HG02943 (cell line): ENCODE results near the gene SAP25.
"Not testable (repeated sequence)": the region's sequence is repeated elsewhere in the genome, so short reads cannot be mapped to it uniquely, and the experiment has no call there.

ENCODE experiments used
- ATAC-seq: cut with Tn5 transposase; IDR thresholded peaks from one replicate; pipeline ENCODE4 v1.9.1; 2021; ENCODE audit warnings: mild to moderate bottlenecking, low read depth, moderate library complexity; ENCODE audit not compliant: unreplicated experiment

Gene SAP25

GRCh38 chr7:100563100-100563564 lies 10.6 kb downstream of the SAP25 start:
- no peak for ATAC-seq

DNA sequence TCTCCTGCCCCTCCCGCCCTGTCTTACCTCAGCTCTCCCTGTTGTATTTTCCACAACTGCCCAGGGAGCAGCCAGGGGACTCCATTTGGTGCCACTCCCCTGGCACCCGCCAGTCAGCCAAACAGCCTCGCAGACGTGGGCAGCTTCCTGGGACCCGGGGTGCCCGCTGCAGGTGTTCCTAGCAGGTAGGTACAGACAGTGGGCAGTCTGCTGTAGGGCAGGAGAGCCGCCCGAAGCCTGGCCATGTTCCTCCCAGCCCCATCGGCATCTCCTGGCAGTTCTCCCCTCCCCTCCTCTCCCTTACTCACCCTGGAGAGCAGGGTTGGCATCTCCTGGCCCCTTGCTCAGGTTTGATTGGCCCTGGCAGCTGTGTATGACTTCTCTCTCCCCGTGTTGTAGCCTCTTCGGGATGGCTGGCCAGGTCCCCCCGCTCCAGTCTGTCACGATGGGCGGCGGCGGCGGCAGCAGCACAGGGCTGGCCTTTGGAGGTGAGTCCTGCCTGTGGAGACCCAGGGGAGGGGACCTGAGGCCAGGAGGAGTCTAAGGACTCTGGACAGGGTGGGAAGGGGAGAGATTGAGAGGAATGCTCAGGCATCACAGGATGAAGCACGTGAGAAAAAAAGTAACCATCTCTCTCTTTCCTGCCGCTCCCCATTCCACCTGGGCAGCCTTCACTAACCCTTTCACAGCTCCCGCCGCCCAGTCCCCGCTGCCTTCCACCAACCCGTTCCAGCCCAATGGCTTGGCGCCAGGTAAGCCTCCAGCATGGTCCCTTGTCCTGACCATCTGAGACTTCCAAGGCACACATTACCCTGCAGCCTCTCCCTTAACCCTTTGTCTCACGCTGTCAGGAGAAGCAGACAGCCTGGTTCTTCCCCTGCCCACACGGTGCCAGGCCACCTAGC lies 11.3 kb downstream of the SAP25 start:
- no peak for ATAC-seq

DNA sequence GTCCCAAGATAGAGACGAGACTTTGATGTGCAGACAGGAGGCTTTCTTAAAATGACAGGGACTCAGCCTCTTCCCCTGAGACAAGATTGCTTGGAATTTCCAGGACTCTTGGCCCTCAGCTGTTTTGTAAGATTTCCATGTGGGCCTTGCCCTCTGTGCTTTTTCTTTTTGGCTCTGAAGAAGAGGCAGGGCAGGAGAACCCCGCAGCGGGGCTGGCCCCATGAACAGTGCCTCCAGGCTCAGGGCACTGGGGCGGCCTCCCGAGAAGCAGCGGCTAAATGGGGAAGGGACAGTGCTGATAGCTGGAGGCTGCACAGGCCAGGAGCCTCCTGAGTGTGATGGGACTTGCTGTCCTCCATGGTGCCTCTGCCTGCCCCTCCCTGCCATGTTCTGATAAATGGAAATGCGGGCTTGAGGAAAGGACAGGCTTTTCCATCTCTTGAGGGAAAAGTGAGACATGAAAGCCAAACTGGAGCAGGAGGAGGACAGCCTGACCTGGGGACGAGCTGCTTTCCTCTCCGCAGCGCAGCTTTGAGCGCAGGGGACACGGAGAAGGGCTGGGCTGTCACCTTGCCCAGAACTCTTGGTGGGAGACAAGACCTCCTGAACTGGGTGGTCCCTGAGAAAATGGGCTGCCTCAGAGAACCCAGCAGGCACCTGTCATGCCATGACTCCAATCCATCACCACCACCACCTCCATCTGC lies 12.1 kb downstream of the SAP25 start:
- no peak for ATAC-seq

- ATAC-seq = no peak
Observed at GRCh38 chr7:100559127-100559526, 14.6 kb downstream of the SAP25 start.

DNA sequence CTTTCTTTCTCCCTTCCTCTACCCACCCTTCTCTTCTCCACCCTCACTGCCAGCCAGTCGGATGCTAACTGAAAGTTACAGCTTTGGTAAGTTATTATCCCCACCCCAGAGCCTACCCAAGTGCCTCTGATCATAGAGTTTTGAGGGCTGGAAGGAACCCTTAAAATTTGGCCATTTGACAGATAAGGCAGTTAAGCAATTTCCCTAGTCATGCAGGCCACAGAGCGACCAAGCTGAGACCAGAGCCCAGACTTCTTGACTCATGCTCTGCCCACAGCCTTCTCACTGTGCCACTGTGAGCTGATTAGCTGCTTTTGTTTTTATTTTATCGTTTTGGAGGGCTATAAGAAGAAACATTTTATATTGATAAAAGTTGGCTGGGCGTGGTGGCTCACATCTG lies 17.2 kb downstream of the SAP25 start:
- ATAC-seq = no peak

GRCh38 chr7:100555701-100556100 lies 18.0 kb downstream of the SAP25 start:
- no peak for ATAC-seq

GRCh38 chr7:100553032-100553431 lies 20.7 kb downstream of the SAP25 start:
- no peak for ATAC-seq

GRCh38 chr7:100552532-100552931 lies 21.2 kb downstream of the SAP25 start:
- ATAC-seq = no peak

- ATAC-seq = not testable (repeated sequence)
Observed at GRCh38 chr7:100548446-100548845, 25.3 kb downstream of the SAP25 start.

- no peak for ATAC-seq
Observed at GRCh38 chr7:100547872-100548271, 25.8 kb downstream of the SAP25 start.

GRCh38 chr7:100546926-100547800 lies 26.5 kb downstream of the SAP25 start:
- no peak for ATAC-seq

DNA sequence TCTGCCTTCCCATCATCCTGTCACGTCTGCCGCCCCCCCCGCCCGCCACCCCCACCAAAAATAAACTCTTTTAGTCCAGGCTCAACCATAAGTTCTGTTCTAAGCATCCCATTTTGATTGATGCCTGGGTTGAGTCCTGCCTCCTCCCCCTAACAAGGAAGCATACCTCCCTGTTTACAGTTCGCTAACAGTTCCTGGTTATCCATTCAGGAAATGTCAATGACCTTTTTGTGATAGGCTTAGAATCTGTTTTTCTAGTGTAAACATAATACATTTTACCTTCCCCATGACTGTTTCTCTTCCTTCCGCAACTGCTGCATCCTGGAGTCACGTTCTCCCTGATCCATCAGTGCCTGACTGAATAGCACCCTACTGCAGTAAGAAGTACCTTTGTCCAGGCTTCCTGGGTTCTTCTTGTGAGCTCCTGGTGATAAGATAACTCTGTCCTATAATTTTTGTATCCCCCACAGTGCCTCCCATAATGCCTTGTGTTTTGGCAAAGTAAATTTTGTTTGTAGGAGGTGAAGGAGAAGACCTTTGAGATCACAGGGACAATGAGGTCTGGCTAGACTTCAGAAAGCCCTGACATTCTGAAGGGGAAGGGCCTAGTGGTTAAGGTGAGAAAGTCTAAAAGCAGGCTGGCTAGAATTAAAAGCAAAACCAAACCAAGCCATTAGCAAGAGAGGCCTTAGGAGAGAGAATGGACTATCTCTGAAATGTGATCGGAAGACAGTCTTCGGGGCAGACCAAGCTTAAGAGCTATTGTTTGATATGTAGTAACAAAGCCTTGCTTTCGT lies 27.4 kb downstream of the SAP25 start:
- no peak for ATAC-seq

- ATAC-seq = no peak
Observed at GRCh38 chr7:100545360-100546128, 28.2 kb downstream of the SAP25 start.

DNA sequence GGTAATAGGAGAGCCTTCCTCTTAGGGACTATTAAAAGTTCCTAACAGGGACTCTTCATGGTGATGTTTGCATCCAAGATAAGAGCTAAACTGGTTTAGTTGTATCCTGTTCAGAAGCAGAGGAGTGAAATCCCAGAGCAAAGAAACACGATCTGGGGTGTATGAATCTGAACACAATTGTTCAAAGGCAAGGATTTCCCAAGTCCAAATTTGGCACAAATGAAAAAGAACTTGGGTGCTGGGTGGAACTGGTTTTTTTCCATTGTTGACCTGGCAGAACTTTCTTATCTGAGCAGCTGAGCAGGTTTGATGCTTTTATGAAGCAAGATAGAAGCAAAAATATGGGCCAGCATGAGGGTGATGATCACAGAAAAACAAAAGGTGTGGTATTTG lies 28.7 kb downstream of the SAP25 start:
- no peak for ATAC-seq

DNA sequence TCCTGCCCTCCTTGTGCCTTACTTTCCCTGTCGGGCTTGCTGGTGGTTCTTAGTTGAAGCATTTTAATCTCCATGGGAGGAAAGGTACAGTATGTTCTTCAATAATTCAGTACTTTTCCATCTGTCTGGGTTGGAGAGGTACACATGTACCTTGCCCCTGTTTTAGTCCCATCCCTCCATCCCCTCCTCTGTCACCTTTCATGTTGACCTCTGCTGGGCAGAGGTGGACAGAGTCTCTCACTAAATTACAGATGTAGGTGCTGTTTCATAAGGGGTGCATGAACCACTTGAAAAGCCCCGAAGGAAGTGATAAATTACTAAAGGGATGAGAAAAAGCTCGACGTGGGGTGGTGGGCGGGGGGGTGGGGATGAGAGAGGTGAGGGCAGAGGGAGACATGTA lies 29.3 kb downstream of the SAP25 start:
- no peak for ATAC-seq

DNA sequence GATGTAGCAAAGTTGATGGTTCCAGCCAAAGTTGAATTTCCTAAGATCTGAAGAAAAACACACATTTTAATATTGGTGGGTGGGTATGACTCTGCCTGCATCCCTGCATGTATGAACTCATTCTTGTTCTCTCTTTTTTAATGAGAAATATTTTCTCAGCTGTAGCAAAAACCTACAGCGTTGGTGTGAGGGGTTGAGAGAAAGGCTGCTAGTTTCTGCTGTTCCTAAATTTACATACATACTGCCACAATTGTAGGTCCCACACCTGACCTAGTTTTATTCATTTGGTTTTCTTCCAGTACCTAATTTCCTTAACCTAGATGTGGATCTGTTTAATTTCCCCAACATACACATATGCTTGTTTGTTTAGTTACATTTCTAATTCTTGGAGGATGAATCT lies 30.1 kb downstream of the SAP25 start:
- ATAC-seq = no peak

GRCh38 chr7:100541309-100541708 lies 32.4 kb downstream of the SAP25 start:
- not testable (repeated sequence) for ATAC-seq

DNA sequence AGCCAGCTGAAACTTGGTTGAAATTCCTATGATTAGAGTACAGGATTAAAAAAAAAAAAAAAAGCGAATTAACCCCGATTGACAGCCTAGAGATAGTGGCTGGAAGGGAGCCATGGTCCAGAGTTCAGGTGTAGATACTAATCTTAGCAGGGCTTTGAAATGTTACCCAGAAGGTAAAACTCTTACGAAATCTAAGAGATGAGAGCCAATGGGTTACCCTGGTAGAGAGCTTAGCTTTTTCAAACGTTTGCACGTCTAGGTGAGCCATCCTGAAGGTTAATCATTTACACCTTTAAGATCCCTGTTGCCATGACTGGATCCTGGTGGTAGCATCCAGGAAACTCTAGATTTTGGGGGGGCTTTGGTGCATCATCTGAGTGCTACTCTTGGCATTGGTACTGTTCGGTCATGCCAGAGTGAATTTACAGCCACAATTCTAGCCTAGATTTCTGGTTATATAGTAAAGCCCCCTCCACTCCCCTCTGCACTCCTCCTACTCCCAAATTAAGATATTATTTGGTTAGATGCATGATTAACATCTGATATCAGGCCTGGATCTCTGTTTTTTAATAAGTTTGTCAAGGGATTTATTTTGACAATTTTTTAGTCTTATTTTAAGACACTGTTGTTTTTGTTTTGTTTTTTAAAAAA lies 33.5 kb downstream of the SAP25 start:
- no peak for ATAC-seq
